ENCODE data around the gene BTK. TPM values are rescaled to one million over a fixed set of nuclear protein-coding genes. Genes with fewer than 3 reads are reported as not detected.
A peak's percentile ranks its signal among the peaks of the same experiment; 100 is the strongest.

Gene BTK
- total and polyA plus RNA-seq, 9 of the 15 experiments (the other 6 are each of a cell fraction or from before 2014, with no cell fraction given) = 14.9 to 93.4 (median 65.2) TPM

- TF ChIP-seq JUN (IDR thresholded peaks at IDR 0.05; ENCODE audit: borderline replicate concordance, low read depth, low read length) (peak; percentile 55; the same call in 1 of the 2 replicates), JUN (CRISPR knock-in tag; IDR thresholded peaks at IDR 0.05; ENCODE audit: borderline replicate concordance) (no peak), BCOR (IDR thresholded peaks at IDR 0.05) (0 out of 2 replicates have a peak, but pooled peaks have one; percentile 18), ATF3 (IDR thresholded peaks at IDR 0.05) (peak; percentile 89), ATF3 (CRISPR knock-in tag; conservative IDR thresholded peaks at IDR 0.05) (no peak), GATA2 (CRISPR knock-in tag; IDR thresholded peaks at IDR 0.05) (no peak), ZNF274 (IDR thresholded peaks at IDR 0.05; ENCODE audit: borderline replicate concordance, low read depth, low read length) (no peak), RAD51 (IDR thresholded peaks at IDR 0.05; ENCODE audit: borderline replicate concordance, low read depth) (peak; percentile 99), GABPB2 (CRISPR knock-in tag; conservative IDR thresholded peaks at IDR 0.05) (no peak), WHSC1 (IDR thresholded peaks at IDR 0.05; ENCODE audit: low read length) (no peak), MBD2 (IDR thresholded peaks at IDR 0.05; ENCODE audit: borderline replicate concordance, low read depth) (peak; percentile 80; the same call in 1 of the 2 replicates), GTF2B (IDR thresholded peaks at IDR 0.05; ENCODE audit: extremely low read depth, insufficient read length) (no peak), CBX8 (IDR thresholded peaks at IDR 0.05; ENCODE audit: borderline replicate concordance, extremely low read depth, low read depth, low read length, poor library complexity, severe bottlenecking) (no peak), TFAP4 (CRISPR knock-in tag; IDR thresholded peaks at IDR 0.05; ENCODE audit: borderline replicate concordance) (peak; percentile 80), FOXO4 (CRISPR knock-in tag; IDR thresholded peaks at IDR 0.05) (no peak), POLR2AphosphoS2 (IDR thresholded peaks at IDR 0.05; ENCODE audit: low read length) (no peak), BRF1 (IDR thresholded peaks at IDR 0.05; ENCODE audit: borderline replicate concordance, extremely low read depth, insufficient read length) (no peak), ZNF133 (CRISPR knock-in tag; IDR thresholded peaks at IDR 0.05) (no peak), ZNF316 (IDR thresholded peaks at IDR 0.05) (peak; percentile 59; the same call in 1 of the 2 replicates), ZNF280B (CRISPR knock-in tag; IDR thresholded peaks at IDR 0.05) (no peak), NCOA6 (IDR thresholded peaks at IDR 0.05) (no peak), MYNN (IDR thresholded peaks at IDR 0.05) (peak; percentile 95), MYNN (CRISPR knock-in tag; IDR thresholded peaks at IDR 0.05) (no peak; the same call in 1 of the 2 replicates), ARNT (IDR thresholded peaks at IDR 0.05) (peak; percentile 77 to 83; a peak in 3 of 4 replicates)
Measured at GRCh38 chrX:101407748-101408531, 21.9 kb upstream of the BTK start, which contains the start of the genes GLA and HNRNPH2 (continued).
